ENCODE results near the gene SGPL1.
"Not testable (repeated sequence)": the region's sequence is repeated elsewhere in the genome, so short reads cannot be mapped to it uniquely, and the experiment has no call there.

The SGPL1 gene

DNA sequence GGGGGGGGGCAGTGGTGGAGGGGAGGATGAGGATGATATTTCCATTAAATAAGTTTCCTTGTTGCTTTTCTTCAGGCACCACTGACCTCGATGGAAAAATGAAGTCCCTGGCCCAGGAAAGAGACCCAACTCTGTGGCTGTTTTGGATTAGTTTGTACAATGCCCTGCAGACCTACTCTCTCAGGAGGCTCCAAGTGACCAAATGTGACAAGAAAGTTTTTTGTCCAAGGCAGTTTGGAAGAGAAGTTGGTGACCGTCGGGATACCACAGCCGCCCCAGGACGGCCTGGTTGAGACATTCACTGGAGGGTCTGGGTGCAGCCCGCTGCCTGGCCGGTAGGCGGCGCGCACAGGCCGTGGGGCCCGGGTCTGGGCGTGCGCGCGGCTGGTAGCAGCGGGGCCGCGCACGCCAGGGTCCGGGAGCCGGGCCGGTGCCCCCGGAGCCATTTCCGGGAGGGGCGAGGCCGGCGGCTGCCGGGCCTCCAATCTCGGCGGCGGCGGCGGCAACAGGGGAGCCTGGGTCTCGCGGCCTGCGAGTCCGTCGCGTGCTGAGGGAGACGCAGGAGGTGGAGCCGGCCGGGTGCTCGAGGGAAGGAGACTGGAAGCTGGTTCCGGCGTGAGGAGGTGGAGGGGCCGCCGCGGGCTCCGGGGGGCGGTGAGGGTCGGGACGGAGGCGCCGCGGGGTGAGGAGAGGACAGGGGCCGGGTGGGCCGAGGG is at the start of gene SGPL1:
Gene SGPL1, plus strand, starts transcription at position 445 of the 716 bp plus-strand sequence. CDS start 906 bp downstream, outside the sequence.
- DNase-seq = no peak

DNA sequence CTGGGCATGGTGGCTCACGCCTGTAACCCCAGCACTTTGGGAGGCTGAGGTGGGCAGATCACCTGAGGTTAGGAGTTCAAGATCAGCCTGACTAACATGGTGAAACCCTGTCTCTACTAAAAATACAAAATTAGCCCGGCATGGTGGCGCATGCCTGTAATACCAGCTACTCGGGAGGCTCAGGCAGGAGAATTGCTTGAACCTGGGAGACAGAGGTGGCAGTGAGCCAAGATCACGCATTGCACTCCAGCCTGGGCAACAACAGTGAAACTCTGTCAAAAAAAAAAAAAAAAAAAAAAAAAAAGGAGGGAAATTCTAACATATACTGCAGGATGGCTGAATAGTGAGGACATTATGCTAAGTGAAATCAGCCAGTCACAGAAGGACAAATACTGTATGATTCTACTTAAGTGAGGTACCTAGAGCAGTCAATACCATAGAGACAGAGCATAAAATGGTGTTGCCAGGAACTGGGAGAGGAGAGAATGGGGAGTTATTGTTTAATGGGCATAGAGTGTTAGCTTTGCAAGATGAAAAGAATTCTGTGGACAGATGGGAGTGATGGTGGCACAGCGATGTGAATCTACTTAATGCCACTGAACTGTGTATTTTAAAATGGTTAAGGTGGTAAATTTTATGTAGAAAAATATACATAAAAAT is 47.6 kb upstream of the SGPL1 start:
- DNase-seq = not testable (repeated sequence)

DNA sequence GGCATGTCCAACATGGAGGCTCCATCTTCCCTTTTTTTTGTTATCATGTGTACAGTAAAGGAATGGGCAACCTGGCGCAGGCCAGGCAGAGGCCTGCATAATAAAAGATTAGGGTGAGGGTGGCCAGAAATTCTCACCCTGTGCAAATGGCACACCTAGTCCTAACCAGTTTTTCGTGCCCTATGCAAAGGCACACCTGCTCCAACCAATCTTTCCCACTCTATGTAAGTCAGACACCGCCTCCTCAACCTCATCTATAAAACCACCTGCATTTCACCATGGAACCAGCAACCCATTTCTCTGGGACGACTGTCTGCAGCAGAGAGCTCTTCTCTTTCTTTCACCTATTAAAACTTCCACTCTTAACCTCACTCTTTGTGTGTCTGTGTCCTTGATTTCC is 46.6 kb upstream of the SGPL1 start:
- DNase-seq = no peak

DNA sequence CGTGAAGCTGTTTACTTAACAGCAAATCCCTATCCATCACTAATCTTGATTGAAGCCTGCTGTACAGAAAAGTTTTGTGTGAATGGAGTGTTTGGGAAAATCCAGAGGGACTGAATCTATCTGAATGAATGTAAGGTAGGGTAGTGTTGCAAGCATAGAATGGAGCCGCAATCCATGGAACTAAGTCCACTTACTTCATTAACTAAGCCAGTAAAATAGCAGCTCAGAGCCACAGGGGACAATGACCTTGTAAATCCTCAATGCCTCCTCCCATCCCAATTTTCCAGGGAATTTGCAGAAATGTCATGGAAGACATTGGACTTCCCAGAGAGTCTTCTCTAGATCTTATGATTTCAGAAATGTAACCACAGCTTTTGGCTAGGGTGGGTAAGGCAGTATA is 45.7 kb upstream of the SGPL1 start:
- DNase-seq = no peak

DNA sequence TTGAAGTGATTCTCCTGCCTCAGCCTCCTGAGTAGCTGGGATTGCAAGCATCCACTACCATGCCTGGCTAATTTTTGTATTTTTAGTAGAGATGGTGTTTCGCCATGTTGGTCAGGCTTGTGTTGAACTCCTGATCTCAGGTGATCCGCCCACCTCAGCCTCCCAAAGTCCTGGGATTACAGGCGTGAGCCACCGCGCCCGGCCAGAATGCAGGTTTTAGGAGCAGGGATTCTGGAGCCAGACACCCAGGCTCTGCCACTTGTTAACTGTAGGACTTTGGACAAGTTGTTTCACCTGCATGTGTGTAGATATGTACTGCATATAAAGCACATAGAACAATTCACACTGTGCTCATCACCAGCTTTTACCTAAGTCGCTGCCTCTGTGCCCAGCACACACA is 45.2 kb upstream of the SGPL1 start:
- DNase-seq = not testable (repeated sequence)

DNA sequence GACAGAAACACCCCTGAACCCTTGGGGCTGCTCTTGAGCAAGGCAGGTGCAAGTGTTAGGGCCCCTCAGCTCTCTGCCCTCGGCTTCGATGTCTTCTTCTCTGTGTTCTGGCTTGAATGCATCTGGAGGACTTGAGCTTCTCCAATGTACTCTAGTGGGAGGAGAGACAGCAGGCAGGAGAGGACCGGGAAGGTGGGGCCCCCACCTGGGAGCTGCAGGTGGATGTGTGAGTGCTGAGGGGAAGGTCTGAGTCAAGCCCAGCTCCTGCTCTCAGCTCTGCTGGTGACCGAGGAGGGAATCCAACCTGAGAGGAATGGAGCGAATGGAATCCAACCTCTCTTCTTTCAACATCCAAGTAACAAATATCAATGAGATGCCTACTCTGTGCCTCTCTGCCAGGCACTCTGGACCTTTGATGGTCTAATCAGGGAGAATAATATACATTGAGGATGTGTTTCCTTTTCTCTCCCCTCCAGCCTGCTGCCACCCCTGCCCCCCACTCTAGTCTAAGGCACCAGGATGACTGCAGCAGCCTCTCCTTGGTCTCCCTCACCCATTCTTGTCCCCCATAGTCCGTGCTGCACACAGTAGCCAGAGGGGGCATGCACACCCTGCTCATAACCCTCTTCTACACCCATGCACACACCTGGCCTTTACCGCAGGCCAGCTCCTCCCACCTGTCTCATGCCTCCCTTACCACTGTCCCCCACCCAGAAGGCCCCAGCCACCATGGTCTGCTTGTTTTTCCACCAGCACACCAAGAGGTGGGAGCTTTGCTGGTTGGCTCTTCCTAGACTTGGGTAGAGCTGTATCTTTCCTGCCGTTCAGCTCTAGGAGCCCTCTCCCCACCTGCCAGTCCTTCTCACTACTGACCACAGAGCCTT is 44.2 kb upstream of the SGPL1 start:
- DNase-seq = no peak

GRCh38 chr10:70772627-70773026 is 43.1 kb upstream of the SGPL1 start:
- no peak for DNase-seq

DNA sequence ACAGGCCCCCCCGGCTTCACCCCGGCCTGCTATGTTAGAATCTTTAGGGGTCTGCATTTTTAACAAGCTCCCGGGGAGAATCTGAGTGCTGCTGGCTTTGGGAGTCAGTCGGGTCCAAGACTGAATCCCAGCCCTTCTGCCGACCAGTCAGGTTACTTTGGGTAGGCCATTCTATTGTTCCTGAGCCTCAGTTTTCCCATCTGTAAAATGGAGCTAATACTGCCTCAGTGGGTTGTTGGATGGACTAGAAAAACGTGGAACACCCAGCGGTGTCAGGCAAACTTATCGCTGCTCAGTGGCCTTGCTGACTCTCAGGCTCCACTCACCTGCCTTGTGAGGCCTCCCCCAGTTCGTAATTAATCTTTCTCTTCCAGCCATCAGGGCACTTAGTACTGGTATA is 42.3 kb upstream of the SGPL1 start:
- DNase-seq = no peak

DNA sequence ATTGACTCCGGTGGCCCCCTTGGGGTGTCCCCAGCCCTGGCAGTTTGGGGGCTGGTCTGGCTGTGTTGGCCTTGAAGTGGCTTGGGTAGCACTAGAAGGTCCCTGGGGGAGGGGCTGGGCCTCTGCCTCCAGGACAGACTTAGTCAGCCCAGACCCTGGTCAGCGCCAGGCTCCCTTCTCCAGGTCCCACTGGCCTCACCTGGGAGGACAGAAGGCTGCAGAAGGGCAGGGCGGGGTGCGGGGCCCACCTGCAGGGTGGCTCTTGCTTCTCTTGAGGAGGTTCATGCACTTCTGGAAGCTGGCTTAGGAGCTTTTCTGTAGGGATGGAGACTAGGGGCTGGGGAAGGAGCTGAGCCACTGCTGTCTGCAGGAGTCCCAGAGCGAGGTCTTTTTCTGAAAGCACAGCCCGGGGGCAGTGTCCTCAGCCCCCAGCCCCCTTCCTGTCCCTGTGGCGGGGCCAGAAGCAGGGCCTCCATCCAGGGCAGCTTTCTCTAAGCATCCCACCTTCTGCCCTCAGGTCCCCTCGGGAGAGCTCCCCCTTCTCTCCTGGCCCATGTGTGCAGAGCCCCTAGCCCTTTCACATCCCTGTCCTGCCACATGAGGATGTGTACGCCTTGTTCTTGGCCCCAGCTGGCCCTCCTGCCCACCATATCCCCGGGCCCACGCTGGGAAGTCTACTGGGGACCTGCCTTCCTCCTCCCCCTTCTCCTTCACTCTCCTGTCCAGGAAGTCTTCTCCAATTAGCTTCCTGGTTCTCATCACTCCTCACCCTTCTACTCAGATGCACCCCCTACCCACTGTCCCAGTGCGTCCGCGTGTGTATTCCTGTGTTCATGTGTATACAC is 41.6 kb upstream of the SGPL1 start:
- DNase-seq = no peak

DNA sequence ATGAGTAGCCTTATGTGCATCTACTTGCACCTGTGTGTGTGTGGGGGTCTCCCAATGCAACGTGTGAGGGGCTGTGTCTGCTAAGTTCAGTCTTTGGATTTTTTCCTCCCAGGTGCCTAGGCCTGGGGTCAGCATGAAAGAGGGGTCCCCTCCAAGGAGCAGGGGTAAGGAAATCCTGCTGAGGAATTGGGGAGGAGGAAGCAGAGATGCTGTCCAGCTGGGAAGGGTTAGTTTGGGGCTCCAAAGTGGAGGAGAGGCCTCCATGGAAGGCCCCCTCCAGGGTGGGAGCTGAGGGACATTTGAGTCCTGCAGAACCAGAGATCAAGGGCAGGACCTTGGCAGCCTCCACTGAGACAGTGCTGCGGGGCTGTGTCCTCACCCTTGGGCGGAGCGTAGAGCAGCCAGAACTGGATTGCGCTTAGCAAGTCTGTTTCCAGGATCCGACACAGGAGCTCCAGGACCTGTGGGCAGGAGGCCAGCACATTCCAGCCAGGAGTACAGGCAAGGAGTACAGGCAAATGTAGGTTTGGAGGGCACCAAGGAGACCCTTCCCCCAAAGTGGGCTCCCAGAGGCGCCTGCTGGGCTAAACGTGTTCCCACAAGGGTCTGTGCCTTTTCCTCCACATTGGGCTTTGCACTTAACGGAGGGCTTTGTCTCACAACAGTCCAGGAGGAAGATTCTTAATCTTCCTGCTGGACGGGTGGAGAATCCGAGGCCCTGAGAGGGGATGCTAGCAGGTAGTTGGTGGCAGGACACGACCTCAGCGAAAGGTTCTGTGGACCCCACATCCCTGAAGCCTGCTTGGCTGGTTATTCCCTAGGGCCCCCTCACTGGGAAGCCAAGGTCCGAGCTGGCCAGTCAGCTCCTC is 40.7 kb upstream of the SGPL1 start:
- DNase-seq = no peak

- no peak for DNase-seq
These were observed 39.9 kb upstream of the SGPL1 start for GRCh38 chr10:70775679-70776454.

DNA sequence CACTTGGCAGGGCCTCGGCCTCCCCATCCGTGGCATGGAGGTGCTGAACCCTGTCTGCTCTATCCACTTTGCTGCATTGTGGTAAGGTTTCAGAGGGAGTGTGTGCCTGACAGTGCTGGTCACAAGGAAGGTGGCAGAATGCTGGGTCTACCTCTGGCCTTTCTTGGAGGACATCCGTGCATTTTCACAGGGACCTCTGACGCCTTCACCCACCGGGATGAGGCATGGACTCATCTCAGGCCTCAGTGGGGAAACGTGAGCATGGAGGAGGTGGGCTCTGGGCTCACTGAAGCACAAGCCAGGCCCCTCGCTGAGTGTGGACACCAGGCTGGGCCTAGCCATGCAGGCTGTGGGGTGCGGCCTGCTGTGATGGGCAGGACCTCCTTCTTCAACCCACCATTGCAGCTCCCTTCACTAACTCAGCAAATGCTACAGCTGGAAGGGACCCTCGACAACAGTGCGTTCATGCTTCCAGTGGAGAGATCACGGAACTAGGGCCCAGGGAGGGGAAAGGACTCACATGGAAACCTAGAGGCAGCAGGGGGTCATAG is 39.2 kb upstream of the SGPL1 start:
- no peak for DNase-seq

DNA sequence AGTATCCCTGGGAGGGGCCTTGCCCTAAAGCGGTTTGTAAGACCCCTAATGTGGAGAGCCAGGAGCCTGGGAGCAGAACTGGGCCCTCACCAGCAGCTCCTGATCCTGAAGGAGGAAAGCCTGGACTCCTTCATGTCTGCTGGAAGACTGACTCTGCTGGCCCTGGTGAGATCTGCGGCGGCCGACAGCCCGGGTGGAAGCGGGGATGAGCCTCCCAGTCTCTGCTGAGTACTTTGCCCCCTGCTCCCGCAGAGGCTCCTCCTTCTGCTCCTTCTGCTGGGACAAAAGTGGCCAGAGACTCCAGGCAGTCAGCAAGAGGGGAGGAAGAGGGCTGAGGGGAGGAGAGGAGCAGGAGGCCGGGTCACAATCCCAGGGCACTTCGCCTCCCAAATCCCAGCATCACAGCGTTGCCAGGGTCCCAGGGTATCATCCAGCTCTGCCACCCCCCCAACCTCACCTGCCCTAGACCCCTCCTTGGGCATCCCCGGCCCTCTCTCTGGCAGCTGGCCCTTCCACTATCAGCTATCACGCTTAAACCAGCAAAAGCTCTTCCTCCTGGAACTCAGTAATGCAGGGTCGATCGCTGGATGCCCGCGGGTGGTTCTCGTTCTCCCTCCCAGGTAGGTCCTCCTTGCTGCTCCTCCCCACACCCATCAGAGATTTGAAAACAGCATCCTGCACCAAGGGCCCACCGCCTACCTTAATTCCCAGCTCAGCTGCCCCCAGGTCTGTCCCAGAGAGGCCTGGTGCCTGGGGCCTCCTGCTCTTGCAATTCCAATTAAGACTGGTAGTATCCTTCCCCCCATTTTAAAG is 38.5 kb upstream of the SGPL1 start:
- no peak for DNase-seq

- DNase-seq = no peak
These were observed 37.4 kb upstream of the SGPL1 start for GRCh38 chr10:70778267-70778924.

- DNase-seq = no peak
These were observed 36.7 kb upstream of the SGPL1 start for GRCh38 chr10:70779088-70779487.

DNA sequence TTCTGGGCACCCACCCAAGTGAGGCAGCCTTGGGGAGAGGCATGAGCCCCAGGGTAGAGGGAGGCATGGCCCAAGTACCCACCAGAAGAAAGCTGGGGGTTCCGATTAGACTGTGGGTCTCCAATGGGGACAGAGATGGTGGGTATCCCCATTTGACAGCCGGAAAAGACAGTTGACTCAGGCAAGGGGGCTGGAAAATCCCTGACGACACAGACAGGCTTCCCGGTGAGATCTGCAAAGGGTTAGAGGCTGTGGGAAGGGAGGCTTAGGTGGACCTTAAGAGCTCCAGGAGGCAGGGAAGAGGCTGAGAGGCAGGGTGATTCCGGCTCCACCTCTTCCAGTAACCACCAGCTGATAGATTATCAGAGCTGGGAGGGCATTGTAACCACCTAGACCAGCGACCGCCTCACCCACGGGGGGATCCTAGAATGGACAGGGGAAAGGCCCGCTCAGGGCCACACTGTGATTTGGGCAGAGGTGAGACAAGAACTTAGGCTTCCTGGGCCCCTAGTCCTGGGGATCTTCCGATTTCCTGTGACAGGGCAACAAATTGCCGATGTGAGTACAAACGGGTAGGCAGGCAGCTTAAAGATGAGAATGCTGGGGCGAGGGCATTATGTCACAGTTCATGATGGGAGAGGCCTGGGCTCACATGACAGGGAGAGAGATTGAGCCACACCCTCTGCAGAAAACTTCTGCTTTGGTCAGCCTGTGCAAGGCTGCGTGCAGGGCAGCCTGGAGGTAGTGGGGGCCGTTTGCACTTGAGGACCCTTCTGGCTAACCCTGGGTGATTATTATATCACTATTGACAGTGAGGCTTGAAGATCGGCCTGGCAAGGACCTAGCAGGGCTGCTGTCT is 36.0 kb upstream of the SGPL1 start:
- no peak for DNase-seq

GRCh38 chr10:70780370-70780760 is 35.4 kb upstream of the SGPL1 start:
- DNase-seq = no peak

GRCh38 chr10:70780772-70781171 is 35.0 kb upstream of the SGPL1 start:
- DNase-seq = no peak

Measured in NCI-H524 treated with DMSO at 0.1 percent for 48 hours (cell line).